ENCODE data around the gene KLF1.

DNA sequence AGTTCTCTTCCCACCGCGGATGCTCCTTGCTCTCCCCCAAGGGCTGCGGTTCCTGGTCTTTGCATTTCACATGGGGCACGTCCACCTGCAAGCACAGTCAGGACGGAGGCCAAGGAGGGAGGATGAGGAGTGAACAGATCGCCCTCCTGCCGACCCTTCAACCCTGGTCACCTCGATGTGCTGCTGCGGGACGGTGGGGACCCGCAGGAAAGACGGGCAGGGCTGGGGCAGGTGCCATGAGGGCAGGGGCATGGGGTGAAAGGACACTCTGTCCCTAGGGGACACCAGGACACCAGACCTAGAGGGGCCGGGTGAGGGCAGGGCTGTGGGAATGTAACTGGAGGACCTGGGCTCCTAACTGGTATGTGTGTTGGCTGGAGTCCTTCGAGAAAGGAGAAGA lies 31.3 kb upstream of the KLF1 start:
- TF ChIP-seq, protein P1, sequence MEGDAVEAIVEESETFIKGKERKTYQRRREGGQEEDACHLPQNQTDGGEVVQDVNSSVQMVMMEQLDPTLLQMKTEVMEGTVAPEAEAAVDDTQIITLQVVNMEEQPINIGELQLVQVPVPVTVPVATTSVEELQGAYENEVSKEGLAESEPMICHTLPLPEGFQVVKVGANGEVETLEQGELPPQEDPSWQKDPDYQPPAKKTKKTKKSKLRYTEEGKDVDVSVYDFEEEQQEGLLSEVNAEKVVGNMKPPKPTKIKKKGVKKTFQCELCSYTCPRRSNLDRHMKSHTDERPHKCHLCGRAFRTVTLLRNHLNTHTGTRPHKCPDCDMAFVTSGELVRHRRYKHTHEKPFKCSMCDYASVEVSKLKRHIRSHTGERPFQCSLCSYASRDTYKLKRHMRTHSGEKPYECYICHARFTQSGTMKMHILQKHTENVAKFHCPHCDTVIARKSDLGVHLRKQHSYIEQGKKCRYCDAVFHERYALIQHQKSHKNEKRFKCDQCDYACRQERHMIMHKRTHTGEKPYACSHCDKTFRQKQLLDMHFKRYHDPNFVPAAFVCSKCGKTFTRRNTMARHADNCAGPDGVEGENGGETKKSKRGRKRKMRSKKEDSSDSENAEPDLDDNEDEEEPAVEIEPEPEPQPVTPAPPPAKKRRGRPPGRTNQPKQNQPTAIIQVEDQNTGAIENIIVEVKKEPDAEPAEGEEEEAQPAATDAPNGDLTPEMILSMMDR (IDR thresholded peaks at IDR 0.05) = no peak
- TF ChIP-seq POLR2A (IDR thresholded peaks at IDR 0.05) = no peak
